NCI-H146 treated with DMSO at 0.1 percent for 48 hours (cell line): ENCODE measurements around the gene LRCH3.
"Not testable (repeated sequence)": the region's sequence is repeated elsewhere in the genome, so short reads cannot be mapped to it uniquely, and the experiment has no call there.

Experiments
- DNase-seq: peaks from one replicate; lab custom pipeline; 2025; ENCODE audit not compliant: unreplicated experiment; lab: John Stamatoyannopoulos, UW

Gene LRCH3

DNA sequence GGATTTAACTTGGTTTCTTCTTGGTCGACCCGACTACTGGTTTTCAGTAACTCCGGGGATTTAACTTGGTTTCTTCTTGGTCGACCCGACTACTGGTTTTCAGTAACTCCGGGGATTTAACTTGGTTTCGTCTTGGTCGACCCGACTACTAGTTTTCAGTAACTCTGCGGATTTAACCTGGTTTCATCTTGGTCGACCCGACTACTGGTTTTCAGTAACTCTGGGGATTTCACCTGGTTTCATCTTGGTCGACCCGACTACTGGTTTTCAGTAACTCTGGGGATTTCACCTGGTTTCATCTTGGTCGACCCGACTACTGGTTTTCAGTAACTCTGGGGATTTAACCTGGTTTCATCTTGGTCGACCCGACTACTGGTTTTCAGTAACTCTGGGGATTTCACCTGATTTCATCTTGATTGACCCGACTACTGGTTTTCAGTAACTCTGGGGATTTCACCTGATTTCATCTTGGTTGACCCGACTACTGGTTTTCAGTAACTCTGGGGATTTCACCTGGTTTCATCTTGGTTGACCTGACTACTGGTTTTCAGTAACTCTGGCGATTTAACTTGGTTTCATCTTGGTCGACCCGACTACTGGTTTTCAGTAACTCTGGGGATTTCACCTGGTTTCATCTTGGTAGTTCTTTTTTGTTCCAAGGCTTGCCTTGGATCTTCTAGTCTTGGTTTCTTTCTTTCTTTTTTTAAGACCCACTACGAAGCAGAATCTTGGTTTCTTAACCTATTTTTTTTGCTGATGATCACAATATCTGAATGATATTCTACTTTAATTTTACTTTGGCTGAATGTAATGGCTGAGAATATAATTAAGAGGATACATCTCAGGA lies 130.6 kb downstream of the LRCH3 start:
- DNase-seq = not testable (repeated sequence)

GRCh38 chr3:197926418-197926817 lies 135.4 kb downstream of the LRCH3 start:
- no peak for DNase-seq

DNA sequence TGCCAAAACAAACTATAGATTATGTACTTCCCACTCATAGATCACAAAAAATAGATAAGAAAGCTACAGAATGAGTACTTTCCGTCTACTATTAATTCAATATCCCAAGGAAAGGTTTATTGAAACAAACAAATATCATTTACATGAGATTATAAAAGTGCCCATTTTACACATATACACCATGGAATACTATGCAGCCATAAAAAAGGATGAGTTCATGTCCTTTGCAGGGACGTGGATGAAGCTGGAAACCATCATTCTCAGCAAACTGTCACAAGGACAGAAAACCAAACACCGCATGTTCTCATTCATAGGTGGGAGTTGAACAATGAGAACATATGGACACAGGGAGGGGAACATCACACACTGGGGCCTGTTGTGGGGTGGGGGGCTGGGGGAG lies 136.5 kb downstream of the LRCH3 start:
- not testable (repeated sequence) for DNase-seq

DNA sequence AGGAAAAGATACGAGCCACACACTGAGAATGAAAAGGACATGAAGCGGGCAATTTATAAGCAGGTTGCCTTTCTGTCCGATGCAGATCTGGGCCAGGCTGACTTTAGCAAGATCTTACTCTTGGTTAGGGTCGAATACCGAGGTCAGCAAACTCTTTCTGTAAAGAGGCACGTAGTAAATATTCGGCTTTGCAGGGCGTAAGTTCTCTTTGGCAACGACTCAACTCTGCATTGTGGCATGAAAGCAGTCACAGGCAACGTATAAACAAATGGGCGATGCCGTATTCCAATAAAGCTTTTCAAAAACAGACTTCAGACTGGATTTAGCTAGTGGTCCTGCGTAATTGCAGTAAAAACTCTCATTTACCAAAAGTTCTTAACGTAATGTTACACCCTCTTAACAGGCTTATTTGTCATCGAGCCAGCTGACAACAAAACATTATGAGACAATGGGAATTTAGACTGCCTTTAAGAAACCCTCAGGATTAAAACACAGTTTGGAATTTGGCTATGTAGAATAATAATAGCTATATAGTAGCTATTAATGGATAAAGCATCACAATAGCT lies 145.8 kb downstream of the LRCH3 start:
- DNase-seq = no peak
